DND-41 (cell line): ENCODE data around the gene AOC1.

Experiments used
- EZH2 ChIP-seq: IDR thresholded peaks from 3 replicates; pipeline ENCODE4 v1.6.1; 2012; ENCODE audit warnings: borderline replicate concordance, low read depth, mild to moderate bottlenecking, moderate library complexity, low read length, inconsistent platforms; ENCODE audit not compliant: severe bottlenecking
- TF ChIP-seq, protein P1 (sequence below): IDR thresholded peaks from 2 replicates; pipeline ENCODE4 v1.5.1; 2012; ENCODE audit warnings: borderline replicate concordance, low read length, moderate library complexity, mild to moderate bottlenecking; ENCODE audit not compliant: poor library complexity, severe bottlenecking; ENCODE audit errors: extremely low read depth

DNA sequence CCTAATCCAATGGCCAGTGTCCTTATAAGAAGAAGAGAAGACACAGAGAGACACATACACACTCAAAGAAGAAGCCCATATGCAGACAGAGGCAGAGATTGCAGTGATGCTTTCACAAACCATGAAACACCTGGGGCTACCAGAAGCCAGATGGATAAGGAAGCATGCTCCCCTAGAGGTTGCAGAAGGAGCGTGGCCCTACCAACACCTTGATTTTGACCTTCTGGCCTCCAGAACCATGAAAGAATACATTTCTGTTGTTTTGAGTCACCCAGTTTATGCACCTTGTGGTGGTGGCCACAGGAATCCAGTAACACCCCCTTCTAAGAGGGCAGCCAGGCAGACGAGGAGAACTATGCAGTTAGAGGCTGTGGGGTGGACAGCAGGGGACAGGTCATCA, 43.5 kb downstream of the AOC1 start:
- TF ChIP-seq, protein P1, sequence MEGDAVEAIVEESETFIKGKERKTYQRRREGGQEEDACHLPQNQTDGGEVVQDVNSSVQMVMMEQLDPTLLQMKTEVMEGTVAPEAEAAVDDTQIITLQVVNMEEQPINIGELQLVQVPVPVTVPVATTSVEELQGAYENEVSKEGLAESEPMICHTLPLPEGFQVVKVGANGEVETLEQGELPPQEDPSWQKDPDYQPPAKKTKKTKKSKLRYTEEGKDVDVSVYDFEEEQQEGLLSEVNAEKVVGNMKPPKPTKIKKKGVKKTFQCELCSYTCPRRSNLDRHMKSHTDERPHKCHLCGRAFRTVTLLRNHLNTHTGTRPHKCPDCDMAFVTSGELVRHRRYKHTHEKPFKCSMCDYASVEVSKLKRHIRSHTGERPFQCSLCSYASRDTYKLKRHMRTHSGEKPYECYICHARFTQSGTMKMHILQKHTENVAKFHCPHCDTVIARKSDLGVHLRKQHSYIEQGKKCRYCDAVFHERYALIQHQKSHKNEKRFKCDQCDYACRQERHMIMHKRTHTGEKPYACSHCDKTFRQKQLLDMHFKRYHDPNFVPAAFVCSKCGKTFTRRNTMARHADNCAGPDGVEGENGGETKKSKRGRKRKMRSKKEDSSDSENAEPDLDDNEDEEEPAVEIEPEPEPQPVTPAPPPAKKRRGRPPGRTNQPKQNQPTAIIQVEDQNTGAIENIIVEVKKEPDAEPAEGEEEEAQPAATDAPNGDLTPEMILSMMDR, result no peak
- no peak for TF ChIP-seq EZH2
